IPS DF 4.7 (cell line): ENCODE measurements around the gene EFEMP1.
"Not testable (repeated sequence)": the region's sequence is repeated elsewhere in the genome, so short reads cannot be mapped to it uniquely, and the experiment has no call there.

ENCODE experiments used
- DNase-seq: peaks from one replicate; pipeline ENCODE4 v3.0.0-alpha.2; 2013; ENCODE audit warnings: low spot score; ENCODE audit errors: extremely low read depth

Gene EFEMP1

DNA sequence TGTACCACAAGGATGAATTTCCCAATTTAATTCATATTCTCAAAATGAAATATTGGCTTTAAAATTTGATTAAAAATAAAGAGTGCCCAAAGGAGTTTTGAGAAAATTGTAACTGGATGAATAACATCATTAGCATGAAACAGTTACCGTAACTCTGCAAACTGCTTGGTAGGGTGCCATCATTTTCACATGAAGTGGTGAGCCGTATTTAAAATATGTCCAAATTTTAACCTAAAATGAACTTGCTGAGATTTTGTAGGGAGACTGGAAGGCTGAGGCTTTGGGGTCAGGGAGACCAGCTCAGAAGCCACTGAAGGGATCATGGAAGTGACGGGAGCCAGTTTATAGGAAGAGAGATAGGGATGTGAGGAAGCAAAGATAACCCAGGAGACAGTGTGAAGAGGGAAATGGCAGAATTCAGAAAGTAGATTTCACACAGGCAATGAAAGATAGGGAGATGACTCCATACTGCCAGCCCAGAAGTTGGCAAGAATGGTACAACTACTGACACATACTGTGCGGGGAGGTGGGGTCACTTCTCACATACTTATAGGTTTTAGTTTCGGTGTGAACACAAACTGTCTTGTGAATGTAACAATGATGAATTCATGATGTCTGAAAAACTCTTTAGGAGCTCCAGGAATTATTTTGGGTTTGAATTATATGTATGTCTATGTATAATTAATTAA lies 53.8 kb downstream of the EFEMP1 start:
- DNase-seq, result no peak

DNA sequence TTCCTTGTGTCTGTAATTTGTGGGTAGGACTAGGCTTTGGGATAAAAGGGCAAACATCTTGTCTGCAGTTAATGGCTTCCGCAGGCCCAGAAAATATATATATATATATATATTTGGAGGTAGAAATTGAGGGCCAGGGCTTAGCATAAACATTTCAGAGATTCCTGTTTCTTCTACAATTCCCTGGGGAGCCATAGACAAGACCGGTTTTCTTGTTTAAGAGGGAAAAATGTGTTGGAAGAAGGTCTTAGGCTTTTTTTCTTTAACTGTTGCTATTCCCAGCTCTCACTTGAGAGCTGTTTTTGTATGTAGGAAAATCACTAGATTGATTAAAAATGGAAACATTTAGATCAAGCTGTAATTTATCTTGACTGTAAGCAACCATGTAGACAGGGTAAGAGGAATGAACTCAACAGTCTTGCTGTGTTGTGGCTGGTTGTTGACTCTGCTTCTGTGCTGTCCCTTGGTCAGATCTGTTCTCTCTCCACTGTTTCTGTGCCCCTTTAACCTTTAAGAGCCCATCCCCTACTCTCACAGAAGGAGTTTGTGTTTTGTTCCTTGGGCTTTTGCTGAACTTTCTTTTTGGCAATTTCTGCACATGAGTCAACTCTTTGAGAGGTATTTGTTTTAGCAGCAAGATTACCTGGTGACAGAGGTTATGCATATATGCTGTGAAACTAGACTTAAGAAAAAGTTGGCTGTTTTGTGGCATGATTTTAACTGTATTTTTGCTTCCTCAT lies 58.3 kb downstream of the EFEMP1 start:
- no peak for DNase-seq

GRCh38 chr2:55864351-55865084 lies 59.1 kb downstream of the EFEMP1 start:
- no peak for DNase-seq

- no peak for DNase-seq
Observed at GRCh38 chr2:55862673-55863390, 60.8 kb downstream of the EFEMP1 start.

DNA sequence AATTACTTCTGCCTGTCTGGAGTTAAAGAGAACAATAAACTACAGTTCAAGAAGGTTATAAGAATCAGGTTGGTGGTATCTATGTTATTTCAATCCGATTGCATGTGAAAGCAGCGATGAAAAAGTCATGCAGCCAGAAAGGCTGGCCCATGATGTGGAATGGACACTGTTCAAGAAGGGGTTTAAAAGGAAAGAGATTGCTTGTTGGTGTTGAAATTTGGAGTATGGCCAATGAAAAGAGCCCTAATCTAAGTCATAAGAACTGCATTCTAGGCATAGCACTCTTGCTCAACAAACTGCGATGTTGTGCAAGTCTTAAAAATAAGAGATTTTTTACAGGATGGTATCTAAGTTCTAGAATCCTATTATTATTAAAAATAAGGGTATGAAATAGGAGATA lies 61.3 kb downstream of the EFEMP1 start:
- no peak for DNase-seq

- no peak for DNase-seq
Observed at GRCh38 chr2:55861733-55862132, 61.8 kb downstream of the EFEMP1 start.

DNA sequence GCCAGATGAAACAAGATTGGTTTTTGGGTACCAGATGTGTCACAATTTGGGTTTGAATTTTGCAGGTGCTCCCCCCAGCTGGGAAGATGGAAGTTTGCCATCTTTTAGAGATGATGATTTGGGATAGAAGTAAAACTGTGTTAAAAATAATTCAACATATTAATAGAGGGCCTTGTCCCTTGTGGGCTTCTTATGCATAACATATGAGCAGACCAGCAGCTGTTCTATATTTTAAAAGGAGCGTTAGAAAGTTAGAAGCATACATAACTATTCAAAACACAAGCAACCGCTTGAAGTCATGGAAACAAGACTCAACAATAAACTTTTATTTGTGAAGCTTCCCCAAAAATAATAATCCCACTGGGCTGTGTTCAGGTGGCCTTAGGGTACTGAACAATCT lies 62.8 kb downstream of the EFEMP1 start:
- no peak for DNase-seq

- DNase-seq, result no peak
Observed at GRCh38 chr2:55859875-55860274, 63.7 kb downstream of the EFEMP1 start.

DNA sequence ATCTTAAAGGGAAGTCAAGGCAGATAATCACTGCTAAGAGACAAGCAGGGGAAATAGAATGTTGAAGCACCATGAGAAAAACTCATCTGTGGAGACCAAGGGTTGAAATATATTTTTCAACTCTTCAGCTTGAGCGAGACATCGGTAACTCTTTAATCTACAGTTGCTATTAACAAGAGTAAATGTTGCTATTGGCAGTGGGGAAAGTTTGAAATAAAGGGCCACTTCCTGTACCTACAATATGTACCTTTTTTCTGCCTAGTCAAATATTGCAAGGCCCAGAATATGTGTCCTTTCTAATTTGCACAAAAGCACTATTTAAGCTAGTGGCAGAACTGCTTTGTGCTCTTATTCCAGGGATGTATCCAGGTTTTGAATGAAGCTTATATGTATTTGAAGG lies 65.8 kb downstream of the EFEMP1 start:
- DNase-seq, result no peak

GRCh38 chr2:55856936-55857335 lies 66.6 kb downstream of the EFEMP1 start:
- DNase-seq, result no peak

DNA sequence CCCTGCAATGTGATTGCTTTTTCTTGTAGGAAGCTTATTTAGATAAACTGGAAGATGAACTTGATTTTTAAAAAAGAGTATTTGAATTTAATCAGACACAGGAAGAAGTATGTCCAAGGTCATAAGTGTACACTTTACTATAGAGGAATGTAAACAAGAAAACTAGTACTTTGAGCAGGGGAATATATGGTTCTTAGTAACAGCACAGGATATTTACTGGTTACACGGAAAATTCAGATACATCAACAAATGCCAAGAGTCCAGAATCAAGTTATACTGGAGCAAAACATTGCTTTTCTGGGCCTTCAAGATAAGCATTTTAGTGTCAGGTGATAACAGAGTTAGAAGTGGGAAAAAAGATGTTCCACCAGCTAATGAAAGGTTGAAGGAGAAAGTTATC lies 75.5 kb downstream of the EFEMP1 start:
- DNase-seq, result no peak

DNA sequence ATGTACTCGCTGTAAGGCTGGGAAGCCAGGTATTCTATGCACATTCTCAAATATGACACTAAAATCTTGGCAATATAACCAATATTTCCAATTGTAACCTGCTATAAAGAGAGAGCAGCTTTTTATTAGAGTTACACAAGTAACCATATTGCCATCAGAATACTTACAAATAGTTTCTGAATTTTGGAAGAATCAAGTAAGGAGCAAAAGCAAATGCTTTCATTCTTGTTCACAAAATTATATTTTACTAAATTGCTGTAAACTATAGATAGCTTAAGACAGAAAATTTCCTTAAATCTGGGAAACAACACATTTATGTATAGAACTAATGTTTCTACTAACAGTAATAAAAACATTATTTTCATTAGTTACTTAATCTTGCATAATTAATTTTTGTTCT lies 77.2 kb downstream of the EFEMP1 start:
- DNase-seq, result no peak

- no peak for DNase-seq
Observed at GRCh38 chr2:55844986-55845385, 78.6 kb downstream of the EFEMP1 start.

DNA sequence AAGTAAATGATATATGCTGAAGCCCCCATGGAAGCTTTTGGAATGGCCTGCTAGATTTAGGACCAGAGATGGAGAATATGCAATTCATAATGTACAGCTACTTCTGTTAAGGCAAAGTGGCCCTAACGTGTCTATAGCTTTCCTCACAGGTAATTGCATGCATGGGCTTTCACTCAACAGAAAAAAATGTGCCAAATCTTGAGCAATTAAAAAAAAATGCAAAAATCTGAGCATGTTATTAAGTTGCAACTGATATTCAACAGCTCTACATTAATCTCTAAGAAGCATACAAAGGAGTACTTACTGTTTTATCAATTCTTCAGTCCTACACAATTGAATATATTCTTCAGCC lies 79.6 kb downstream of the EFEMP1 start:
- DNase-seq, result no peak

DNA sequence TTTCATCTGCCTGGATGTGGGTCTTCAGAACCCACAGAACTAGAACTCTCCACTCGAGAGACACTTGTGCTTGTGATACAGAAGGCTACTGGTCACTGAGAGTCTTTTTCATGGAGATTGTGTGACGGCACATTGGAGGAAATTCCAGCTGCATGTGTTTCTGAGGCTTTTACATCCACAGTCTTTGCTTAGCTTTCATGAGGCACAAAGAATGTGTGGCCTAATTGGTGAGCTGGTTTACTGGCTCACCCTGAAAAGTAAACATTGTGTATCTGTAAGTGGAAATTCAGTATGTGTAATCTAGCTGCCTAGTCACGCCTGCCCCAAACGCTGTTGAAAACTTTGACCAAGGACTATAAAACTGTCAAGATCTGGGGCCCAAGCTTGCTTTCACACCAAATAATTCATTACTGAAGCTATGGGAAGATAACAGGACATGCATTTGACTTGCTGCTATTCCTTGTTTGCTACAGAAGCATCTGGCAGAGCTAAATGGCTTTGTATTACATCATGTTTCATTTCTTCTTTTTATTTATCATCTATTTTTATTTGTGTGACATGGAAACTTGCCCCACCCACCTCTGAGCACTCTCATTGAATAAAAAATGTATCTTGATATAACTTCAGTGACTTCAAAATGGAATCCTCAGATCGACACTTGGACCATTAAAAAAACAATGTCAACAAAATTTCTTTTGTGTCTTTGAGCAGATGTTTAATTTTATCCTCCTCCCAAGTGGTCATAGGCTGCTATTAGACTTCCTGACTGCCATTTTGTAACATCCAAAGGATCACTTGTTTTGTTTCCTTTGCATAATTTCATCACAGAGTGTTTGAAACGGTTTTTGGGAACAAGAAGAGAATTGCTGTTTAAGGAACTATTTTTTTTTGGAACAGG lies 80.2 kb downstream of the EFEMP1 start:
- DNase-seq, result no peak

DNA sequence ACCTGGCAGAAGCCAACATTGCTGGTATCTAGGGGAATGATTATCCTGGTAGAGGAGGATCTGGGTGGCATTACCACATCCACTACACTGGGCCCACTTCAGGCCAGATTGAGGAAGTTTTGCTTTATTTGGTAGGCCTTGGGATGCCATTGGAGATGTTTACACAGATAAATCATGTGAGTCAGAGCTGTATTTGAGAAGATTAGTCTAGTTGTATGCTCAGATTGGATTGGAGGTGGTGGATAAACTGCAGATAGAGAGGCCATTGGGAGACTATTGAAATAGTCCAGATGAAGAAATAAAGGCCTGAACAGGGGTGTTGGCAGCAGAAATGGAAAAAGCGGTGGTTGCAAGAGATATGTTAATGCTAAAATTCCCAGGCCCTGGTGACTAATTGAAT lies 81.5 kb downstream of the EFEMP1 start:
- no peak for DNase-seq

DNA sequence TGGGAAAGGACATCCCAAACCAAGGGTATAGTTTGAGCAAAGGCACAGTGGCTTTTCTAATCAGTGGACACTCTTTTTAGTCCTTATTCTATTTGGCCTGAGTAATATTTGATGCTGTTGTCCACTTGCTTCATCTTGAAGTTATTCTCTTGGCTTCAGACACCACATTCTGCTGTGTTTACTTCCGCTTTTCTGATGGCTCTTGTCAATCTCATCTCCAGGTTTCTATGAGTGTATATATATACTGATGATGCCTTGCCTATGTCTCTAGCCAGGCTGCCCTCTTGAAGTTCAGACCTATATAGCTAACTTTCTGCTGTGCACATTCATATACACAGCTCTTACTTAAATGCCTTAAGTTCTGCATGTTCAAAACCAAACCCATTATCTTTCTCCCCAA lies 83.1 kb downstream of the EFEMP1 start:
- no peak for DNase-seq

DNA sequence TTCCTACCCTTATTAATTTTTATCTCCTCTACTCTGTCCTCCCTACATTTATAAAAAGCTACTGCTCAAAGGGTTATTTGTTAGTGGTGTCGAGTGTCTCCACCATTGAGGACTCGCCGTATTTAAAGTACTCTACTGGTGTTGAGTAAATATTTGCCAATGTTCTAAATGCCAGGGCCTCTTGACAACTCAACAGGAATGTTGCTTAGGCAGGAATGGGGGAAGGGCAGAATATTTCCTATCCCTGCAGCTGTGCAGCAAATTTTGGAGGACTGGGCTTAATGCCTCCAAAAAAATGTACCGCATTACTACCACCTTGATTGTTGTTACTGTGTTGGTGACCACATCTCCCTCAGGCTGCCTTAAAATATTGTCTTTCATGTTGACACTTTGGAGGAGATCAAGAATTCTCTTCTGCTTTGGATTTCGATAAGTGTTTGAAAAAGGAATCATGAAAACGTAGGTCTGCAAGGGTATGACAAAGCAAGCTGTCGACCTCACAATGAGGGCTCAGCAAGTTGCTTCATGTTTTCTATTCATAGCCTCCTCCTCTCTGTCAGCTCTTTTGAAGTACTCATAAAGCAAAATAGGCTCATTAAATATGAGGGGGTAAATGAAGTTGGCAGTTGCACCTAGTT lies 84.3 kb downstream of the EFEMP1 start:
- no peak for DNase-seq

DNA sequence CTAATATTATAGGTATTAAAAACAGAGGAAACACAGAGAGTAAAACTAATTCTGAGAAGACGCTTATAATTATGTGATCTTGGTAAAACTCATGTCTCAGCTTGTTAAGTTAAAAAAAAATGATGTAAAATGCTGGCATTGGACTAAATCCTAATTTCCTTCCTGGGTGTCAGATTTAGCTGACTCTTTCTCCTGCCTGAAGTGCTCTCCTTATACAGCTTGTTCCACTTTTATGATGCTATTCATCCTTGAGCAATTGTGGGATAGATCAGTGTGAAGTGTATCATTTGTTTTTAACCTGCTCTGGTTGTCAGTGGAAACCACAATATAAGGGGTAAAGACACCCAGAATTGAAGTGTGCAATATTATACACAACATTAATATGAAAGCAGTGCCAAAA lies 84.9 kb downstream of the EFEMP1 start:
- no peak for DNase-seq

GRCh38 chr2:55838117-55838516 lies 85.5 kb downstream of the EFEMP1 start:
- not testable (repeated sequence) for DNase-seq
